ENCODE results near the gene CNOT6L.

DNA sequence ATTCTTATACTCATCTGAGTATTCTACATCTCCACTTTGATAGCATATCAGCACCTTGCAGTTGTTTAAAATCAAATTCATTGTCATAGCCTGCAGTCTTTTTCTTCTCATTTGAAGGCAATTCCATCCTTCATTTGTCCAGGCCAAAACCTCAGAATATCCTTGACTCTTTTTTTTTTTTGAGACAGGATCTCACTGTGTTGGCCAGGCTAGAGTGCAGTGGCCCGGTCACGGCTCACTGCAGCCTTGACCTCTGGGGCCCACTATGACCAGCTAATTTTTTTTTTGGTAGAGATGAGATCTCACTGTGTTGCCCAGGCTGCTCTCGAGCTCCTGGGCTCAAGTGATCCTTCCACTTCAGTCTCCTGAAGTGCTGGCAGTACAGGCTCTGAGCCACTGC is 46.1 kb upstream of the CNOT6L start:
- TF ChIP-seq, protein P1, sequence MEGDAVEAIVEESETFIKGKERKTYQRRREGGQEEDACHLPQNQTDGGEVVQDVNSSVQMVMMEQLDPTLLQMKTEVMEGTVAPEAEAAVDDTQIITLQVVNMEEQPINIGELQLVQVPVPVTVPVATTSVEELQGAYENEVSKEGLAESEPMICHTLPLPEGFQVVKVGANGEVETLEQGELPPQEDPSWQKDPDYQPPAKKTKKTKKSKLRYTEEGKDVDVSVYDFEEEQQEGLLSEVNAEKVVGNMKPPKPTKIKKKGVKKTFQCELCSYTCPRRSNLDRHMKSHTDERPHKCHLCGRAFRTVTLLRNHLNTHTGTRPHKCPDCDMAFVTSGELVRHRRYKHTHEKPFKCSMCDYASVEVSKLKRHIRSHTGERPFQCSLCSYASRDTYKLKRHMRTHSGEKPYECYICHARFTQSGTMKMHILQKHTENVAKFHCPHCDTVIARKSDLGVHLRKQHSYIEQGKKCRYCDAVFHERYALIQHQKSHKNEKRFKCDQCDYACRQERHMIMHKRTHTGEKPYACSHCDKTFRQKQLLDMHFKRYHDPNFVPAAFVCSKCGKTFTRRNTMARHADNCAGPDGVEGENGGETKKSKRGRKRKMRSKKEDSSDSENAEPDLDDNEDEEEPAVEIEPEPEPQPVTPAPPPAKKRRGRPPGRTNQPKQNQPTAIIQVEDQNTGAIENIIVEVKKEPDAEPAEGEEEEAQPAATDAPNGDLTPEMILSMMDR (optimal IDR thresholded peaks at IDR 0.05 in 1 of 3, IDR thresholded peaks at IDR 0.05 in 1 of 3, conservative IDR thresholded peaks at IDR 0.05 in 1 of 3; ENCODE audit: extremely low read depth in 1 of 3, insufficient read depth in 2 of 3, low read length in 3 of 3): no peak
- TF ChIP-seq EZH2 (IDR thresholded peaks at IDR 0.05; ENCODE audit: low read length): no peak

Measured in keratinocyte (primary cell).